ENCODE data around the gene CD300H. TPM values are rescaled to one million over a fixed set of nuclear protein-coding genes. Genes with fewer than 3 reads are reported as not detected.

The CD300H gene
- total RNA-seq, 6 donors from 2014 or later = 0.37 to 2.7 TPM; not detected in 4

GRCh38 chr17:74547264-74547663, 20.0 kb downstream of the CD300H start:
- DNase-seq (no peak), ATAC-seq (ENCODE audit: low FRiP score in 2 of 2) (no peak)
- Histone ChIP-seq H3K4me1 (no peaks in the 10 kb centered on the region), H3K4me3 (no peak overlapping the region), H3K9me3 (no peaks in the 10 kb centered on the region), H3K27ac (no peak overlapping the region), H3K27me3 (no peaks in the 10 kb centered on the region), H3K36me3 (no peaks in the 10 kb centered on the region)
- 87% methylated on average over 6 to 7 of the region's 7 CpGs for WGBS, 2 donors
- TF ChIP-seq CTCF (IDR thresholded peaks at IDR 0.05) (no peak), EP300 (IDR thresholded peaks at IDR 0.05) (no peak), POLR2AphosphoS5 (IDR thresholded peaks at IDR 0.05) (no peak), POLR2A (IDR thresholded peaks at IDR 0.05) (no peak)

GRCh38 chr17:74546586-74546985, 20.7 kb downstream of the CD300H start:
- no peaks in the 10 kb centered on the region for H3K9me3 ChIP-seq
- ATAC-seq (ENCODE audit: low FRiP score in 2 of 2) (no peak), DNase-seq (no peak)
- no peak overlapping the region for H3K4me3 ChIP-seq
- H3K27me3 ChIP-seq = no peaks in the 10 kb centered on the region
- WGBS, 2 donors = 81 to 97% methylated on average over 6 to 7 of the region's 7 CpGs
- no peaks in the 10 kb centered on the region for H3K36me3 ChIP-seq
- TF ChIP-seq EP300 (IDR thresholded peaks at IDR 0.05) (no peak), CTCF (IDR thresholded peaks at IDR 0.05) (no peak)
- peak overlapping the region in 1 of 4 donors; percentile 69 for H3K27ac ChIP-seq
- no peaks in the 10 kb centered on the region for H3K4me1 ChIP-seq

GRCh38 chr17:74545843-74546230, 21.5 kb downstream of the CD300H start, which contains the start of gene CD300C:
TSS of gene CD300C (minus strand) at chr17:74546115. CDS start at chr17:74545782, 333 bp downstream.
- Histone ChIP-seq H3K9me3 (no peaks in the 10 kb centered on the region), H3K36me3 (no peaks in the 10 kb centered on the region), H3K27ac (peak within 1 kb of the TSS in 3 of 4 donors; percentile 39 to 69 (median 66)), H3K4me3 (peak within 1 kb of the TSS in 3 of 4 donors; percentile 8 to 39 (median 19)), H3K4me1 (no peaks in the 10 kb centered on the region), H3K27me3 (no peaks in the 10 kb centered on the region)
- DNase-seq (peak in 1 of 2 donors; percentile 54), ATAC-seq (ENCODE audit: low FRiP score in 2 of 2) (peak; percentile 38 to 81)
- no peak for TF ChIP-seq CTCF (IDR thresholded peaks at IDR 0.05)
- peak in 1 of 2 donors; percentile 31 for TF ChIP-seq POLR2AphosphoS5 (IDR thresholded peaks at IDR 0.05)
- TF ChIP-seq POLR2A (IDR thresholded peaks at IDR 0.05) = peak in 1 of 4 donors; percentile 71
- TF ChIP-seq EP300 (IDR thresholded peaks at IDR 0.05) = no peak
- 55 to 59% methylated on average over 5 of the region's 5 CpGs for WGBS, 2 donors

GRCh38 chr17:74544991-74545842, 22.1 kb downstream of the CD300H start:
- no peaks in the 10 kb centered on the region for H3K27me3 ChIP-seq
- no peaks in the 10 kb centered on the region for H3K9me3 ChIP-seq
- H3K36me3 ChIP-seq = no peaks in the 10 kb centered on the region
- DNase-seq = peak in 1 of 2 donors; percentile 54
- peak overlapping the region in 3 of 4 donors; percentile 39 to 69 (median 66) for H3K27ac ChIP-seq
- H3K4me3 ChIP-seq = peak overlapping the region in 3 of 4 donors; percentile 8 to 39 (median 19)
- peak in 1 of 2 donors; percentile 22 for ATAC-seq (ENCODE audit: low FRiP score in 2 of 2)
- no peak for TF ChIP-seq POLR2AphosphoS5 (IDR thresholded peaks at IDR 0.05)
- no peak for TF ChIP-seq POLR2A (IDR thresholded peaks at IDR 0.05)
- no peak for TF ChIP-seq EP300 (IDR thresholded peaks at IDR 0.05)
- no peak for TF ChIP-seq CTCF (IDR thresholded peaks at IDR 0.05)
- WGBS, 2 donors = 69 to 76% methylated on average over 16 of the region's 16 CpGs
- H3K4me1 ChIP-seq = no peaks in the 10 kb centered on the region
